Mesendoderm (in vitro differentiated cells): Measurements from ENCODE around the gene LHX3.
A peak's percentile ranks its signal among the peaks of the same experiment; 100 is the strongest.

Experiments
- DNase-seq: peaks from one replicate; pipeline ENCODE4 v3.0.0; 2013
- H2AK5ac ChIP-seq: 2 replicates; pipeline ENCODE4 v1.6.1; 2013; ENCODE audit warnings: low read length, inconsistent platforms
- H2BK120ac ChIP-seq: 2 replicates; pipeline ENCODE4 v1.6.1; 2013; ENCODE audit warnings: low read depth, mild to moderate bottlenecking, low read length, moderate library complexity, mixed read lengths
- H2BK15ac ChIP-seq: replicated peaks from 2 replicates; pipeline ENCODE4 v1.6.1; 2013; ENCODE audit warnings: low read depth, mild to moderate bottlenecking, moderate library complexity
- H2BK5ac ChIP-seq: 2 replicates; pipeline ENCODE4 v1.6.1; 2013; ENCODE audit warnings: low read length, inconsistent platforms
- H3K18ac ChIP-seq: 2 replicates; pipeline ENCODE4 v1.6.1; 2013; ENCODE audit warnings: mild to moderate bottlenecking, low read length, mixed read lengths
- H3K23ac ChIP-seq: one replicate; pipeline ENCODE4 v1.6.1; 2013; ENCODE audit warnings: low read length
- H3K27ac ChIP-seq: 2 replicates; pipeline ENCODE4 v1.5.1; 2013; ENCODE audit warnings: low read depth, mild to moderate bottlenecking, inconsistent platforms, low read length, moderate library complexity
- H3K27me3 ChIP-seq: 2 replicates; pipeline ENCODE4 v1.6.1; 2013; ENCODE audit warnings: low read length, control low read depth, mild to moderate bottlenecking, inconsistent platforms; ENCODE audit not compliant: insufficient read depth, poor library complexity
- H3K36me3 ChIP-seq: 2 replicates; pipeline ENCODE4 v1.6.1; 2013; ENCODE audit warnings: low read length, inconsistent platforms; ENCODE audit not compliant: control insufficient read depth, insufficient read depth
- H3K4ac ChIP-seq: one replicate; pipeline ENCODE4 v1.6.1; 2013; ENCODE audit warnings: low read depth, mild to moderate bottlenecking, low read length, moderate library complexity
- H3K4me1 ChIP-seq: 2 replicates; pipeline ENCODE4 v1.6.1; 2013; ENCODE audit warnings: low read depth, low read length, inconsistent platforms; ENCODE audit not compliant: control insufficient read depth
- H3K4me2 ChIP-seq: 2 replicates; pipeline ENCODE4 v1.6.1; 2013; ENCODE audit warnings: low read length
- H3K4me3 ChIP-seq: 2 replicates; pipeline ENCODE4 v1.5.1; 2013; ENCODE audit warnings: mild to moderate bottlenecking, low read length
- H3K56ac ChIP-seq: one replicate; pipeline ENCODE4 v1.6.1; 2013; ENCODE audit warnings: low read length
- H3K79me1 ChIP-seq: 2 replicates; pipeline ENCODE4 v1.6.1; 2013; ENCODE audit warnings: low read length, inconsistent platforms
- H3K79me2 ChIP-seq: 2 replicates; pipeline ENCODE4 v1.6.1; 2013; ENCODE audit warnings: mild to moderate bottlenecking, low read length; ENCODE audit not compliant: control insufficient read depth, insufficient read depth
- H3K9ac ChIP-seq: 2 replicates; pipeline ENCODE4 v1.6.1; 2013; ENCODE audit warnings: low read length, inconsistent platforms
- H4K5ac ChIP-seq: one replicate; pipeline ENCODE4 v1.6.1; 2013; ENCODE audit warnings: low read length
- H4K8ac ChIP-seq: one replicate; pipeline ENCODE4 v1.6.1; 2013; ENCODE audit warnings: low read depth, mild to moderate bottlenecking, control low read depth, low read length, moderate library complexity
- WGBS: extraction: QIAGEN DNeasy Blood & Tissue Kit; methylation state at CpG from one replicate; pipeline ENCODE4 v1.1.7; 2013; ENCODE audit warnings: low lambda C conversion rate, missing lambda C conversion rate; ENCODE audit not compliant: insufficient coverage; ENCODE audit errors: extremely low coverage; 5-methylcytosine and 5-hydroxymethylcytosine counted together

Gene LHX3

GRCh38 chr9:136187683-136188586 is 17.0 kb downstream of the LHX3 start:
- Histone ChIP-seq H3K79me2 (no peaks in the 10 kb centered on the region), H3K18ac (no peak overlapping the region), H3K4me1 (no peaks in the 10 kb centered on the region), H2AK5ac (no peak overlapping the region), H2BK15ac (no peak overlapping the region), H3K27ac (no peak overlapping the region), H3K36me3 (no peaks in the 10 kb centered on the region), H3K4ac (no peak overlapping the region), H2BK120ac (no peak overlapping the region), H3K4me2 (no peak overlapping the region), H2BK5ac (no peak overlapping the region), H3K27me3 (peaks cover 13% of the 10 kb centered on the region), H3K56ac (peak overlapping the region; percentile 15), H3K79me1 (no peaks in the 10 kb centered on the region), H3K9ac (no peak overlapping the region), H3K23ac (no peak overlapping the region), H4K5ac (no peak overlapping the region), H4K8ac (no peak overlapping the region), H3K4me3 (no peak overlapping the region)
- no CpG with 5 or more reads among the region's 25 CpGs for WGBS
- peak; percentile 85 for DNase-seq

DNA sequence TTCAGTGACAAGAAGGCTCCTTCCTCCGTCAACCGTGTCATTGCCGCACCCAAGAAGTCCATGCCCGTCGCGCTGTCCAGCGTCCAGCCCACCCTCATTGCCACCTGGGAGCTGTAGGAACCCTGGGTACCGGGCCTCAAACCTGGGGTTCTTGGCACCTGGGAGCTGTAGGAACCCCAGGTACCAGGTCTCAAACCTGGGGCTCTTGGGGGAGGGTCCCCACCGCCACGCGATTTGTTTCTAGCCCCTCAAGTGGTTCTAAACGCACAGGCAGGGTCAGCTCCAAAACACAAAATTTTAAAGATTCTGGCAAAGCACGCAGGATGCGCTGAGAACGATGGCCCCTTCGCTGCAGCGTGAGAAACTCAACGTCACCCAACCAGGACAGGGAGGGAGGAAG is 17.7 kb downstream of the LHX3 start:
- no peak for DNase-seq
- no peak overlapping the region for H3K18ac ChIP-seq
- H4K5ac ChIP-seq = no peak overlapping the region
- no peaks in the 10 kb centered on the region for H3K79me2 ChIP-seq
- H3K23ac ChIP-seq = no peak overlapping the region
- no peak overlapping the region for H3K9ac ChIP-seq
- no peaks in the 10 kb centered on the region for H3K79me1 ChIP-seq
- no peak overlapping the region for H3K56ac ChIP-seq
- H3K4me3 ChIP-seq = no peak overlapping the region
- no peak overlapping the region for H2BK5ac ChIP-seq
- no peak overlapping the region for H2BK15ac ChIP-seq
- H3K27me3 ChIP-seq = peaks cover 6% of the 10 kb centered on the region
- no peaks in the 10 kb centered on the region for H3K4me1 ChIP-seq
- no peak overlapping the region for H3K27ac ChIP-seq
- no peak overlapping the region for H2AK5ac ChIP-seq
- H2BK120ac ChIP-seq = no peak overlapping the region
- H3K36me3 ChIP-seq = no peaks in the 10 kb centered on the region
- WGBS = no CpG with 5 or more reads among the region's 18 CpGs
- no peak overlapping the region for H4K8ac ChIP-seq
- no peak overlapping the region for H3K4ac ChIP-seq
- no peak overlapping the region for H3K4me2 ChIP-seq

DNA sequence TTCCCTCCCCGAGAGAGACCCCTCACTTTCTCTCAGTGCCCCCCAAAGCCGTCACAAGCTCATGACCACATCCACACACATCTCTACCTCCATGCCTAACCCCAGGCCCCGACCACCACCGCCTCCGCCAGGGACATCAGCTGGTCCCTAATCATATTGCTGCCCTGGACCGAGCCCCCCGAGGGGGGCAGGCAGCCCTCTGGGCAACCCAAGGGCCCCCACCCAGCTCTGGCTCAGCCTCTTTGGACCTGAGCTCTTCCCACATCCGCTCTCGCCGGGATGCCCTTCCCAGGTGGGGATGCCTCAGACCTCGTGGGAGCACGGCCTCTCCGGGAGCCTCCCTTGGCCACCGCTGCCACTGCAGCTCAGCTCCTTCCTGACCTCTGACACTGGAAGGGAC is 18.5 kb downstream of the LHX3 start:
- no peaks in the 10 kb centered on the region for H3K79me2 ChIP-seq
- no CpG with 5 or more reads among the region's 14 CpGs for WGBS

GRCh38 chr9:136185596-136186366 is 19.1 kb downstream of the LHX3 start:
- Histone ChIP-seq H3K56ac (no peak overlapping the region), H3K27me3 (no peaks in the 10 kb centered on the region), H4K8ac (no peak overlapping the region), H3K27ac (no peak overlapping the region), H3K79me1 (no peaks in the 10 kb centered on the region), H2BK120ac (no peak overlapping the region), H2BK15ac (no peak overlapping the region), H3K4ac (no peak overlapping the region), H3K4me3 (no peak overlapping the region), H3K18ac (no peak overlapping the region), H3K9ac (no peak overlapping the region), H3K36me3 (no peaks in the 10 kb centered on the region), H4K5ac (no peak overlapping the region), H2AK5ac (no peak overlapping the region), H2BK5ac (no peak overlapping the region), H3K23ac (no peak overlapping the region), H3K4me2 (no peak overlapping the region), H3K79me2 (no peaks in the 10 kb centered on the region), H3K4me1 (no peaks in the 10 kb centered on the region)
- DNase-seq = no peak
- WGBS = no CpG with 5 or more reads among the region's 32 CpGs

More for the DNA sequence above, 18.5 kb downstream of the LHX3 start:
- Histone ChIP-seq H3K4me1 (no peaks in the 10 kb centered on the region), H3K4me2 (no peak overlapping the region), H4K8ac (no peak overlapping the region), H3K4me3 (no peak overlapping the region), H3K4ac (no peak overlapping the region), H3K23ac (no peak overlapping the region), H3K18ac (no peak overlapping the region), H3K79me1 (no peaks in the 10 kb centered on the region), H2BK15ac (no peak overlapping the region), H3K27me3 (no peaks in the 10 kb centered on the region), H3K27ac (no peak overlapping the region), H2BK120ac (no peak overlapping the region), H3K9ac (no peak overlapping the region), H3K56ac (no peak overlapping the region), H2AK5ac (no peak overlapping the region), H4K5ac (no peak overlapping the region), H3K36me3 (no peaks in the 10 kb centered on the region), H2BK5ac (no peak overlapping the region)
- DNase-seq = no peak

- Histone ChIP-seq H4K5ac (no peak overlapping the region), H2AK5ac (no peak overlapping the region), H3K18ac (no peak overlapping the region), H3K27ac (no peak overlapping the region), H3K4me1 (no peaks in the 10 kb centered on the region), H3K23ac (no peak overlapping the region), H3K56ac (no peak overlapping the region), H3K79me2 (no peaks in the 10 kb centered on the region), H2BK120ac (no peak overlapping the region), H3K4me3 (no peak overlapping the region), H3K79me1 (no peaks in the 10 kb centered on the region), H4K8ac (no peak overlapping the region), H3K4ac (no peak overlapping the region), H3K4me2 (no peak overlapping the region), H2BK15ac (no peak overlapping the region), H3K36me3 (no peaks in the 10 kb centered on the region), H3K27me3 (no peaks in the 10 kb centered on the region), H2BK5ac (no peak overlapping the region), H3K9ac (no peak overlapping the region)
- no CpG with 5 or more reads among the region's 19 CpGs for WGBS
- DNase-seq = no peak
These were observed 19.9 kb downstream of the LHX3 start for GRCh38 chr9:136185066-136185465.
